Natural killer cell (primary cell): ENCODE measurements around the gene CTTNBP2NL. TPM values are rescaled to one million over a fixed set of nuclear protein-coding genes. Genes with fewer than 3 reads are reported as not detected.

Experiments used
- ATAC-seq, 3 donors: fragments of 150-1000 bp in 2 of 3; fragments of 200-7000 bp in 1 of 3; cut with Tn5 transposase; 1 replicate in 1 of 3; 2 replicates in 2 of 3; pipeline ENCODE4 v1.10.0; 2021; ENCODE audit warnings: mild to moderate bottlenecking in 2 of 3, moderate library complexity in 2 of 3
- DNase-seq, 2 donors: peaks; one replicate each; pipeline versions ENCODE4 v3.0.0 to v3.0.0-alpha.2; 2013 to 2021; ENCODE audit warnings: mixed read lengths in 1 of 2
- H3K27ac ChIP-seq: one replicate; pipeline ENCODE4 v1.5.1; 2013; ENCODE audit warnings: mild to moderate bottlenecking, low read length
- H3K27me3 ChIP-seq: one replicate; pipeline ENCODE4 v1.6.1; 2013; ENCODE audit warnings: low read length; ENCODE audit not compliant: control insufficient read depth, insufficient read depth
- H3K36me3 ChIP-seq: one replicate; pipeline ENCODE4 v1.6.1; 2013; ENCODE audit warnings: low read length; ENCODE audit not compliant: control insufficient read depth, insufficient read depth
- H3K4me1 ChIP-seq: one replicate; pipeline ENCODE4 v1.6.1; 2013; ENCODE audit warnings: low read length; ENCODE audit not compliant: control insufficient read depth, insufficient read depth
- H3K4me3 ChIP-seq: one replicate; pipeline ENCODE4 v1.5.1; 2013; ENCODE audit warnings: low read length
- H3K9me3 ChIP-seq: one replicate; pipeline ENCODE4 v1.6.1; 2013; ENCODE audit warnings: low read length; ENCODE audit not compliant: control insufficient read depth, insufficient read depth
- H3K27ac Mint-ChIP-seq, 2 donors: one replicate each; pipeline ENCODE4 v1.8.0; 2022; ENCODE audit warnings: mild to moderate bottlenecking in 2 of 2, mixed read lengths in 2 of 2, moderate library complexity in 1 of 2
- H3K27me3 Mint-ChIP-seq, 2 donors: one replicate each; pipeline ENCODE4 v1.8.0; 2022; ENCODE audit warnings: low read depth in 2 of 2, mixed read lengths in 2 of 2
- H3K36me3 Mint-ChIP-seq: one replicate; pipeline ENCODE4 v1.8.0; 2022; ENCODE audit warnings: mixed read lengths
- H3K4me1 Mint-ChIP-seq, 2 donors: one replicate each; pipeline ENCODE4 v1.8.0; 2022; ENCODE audit warnings: mixed read lengths in 2 of 2
- H3K4me3 Mint-ChIP-seq: one replicate; pipeline ENCODE4 v1.8.0; 2022; ENCODE audit warnings: mild to moderate bottlenecking, moderate library complexity, mixed read lengths
- H3K9me3 Mint-ChIP-seq, 2 donors: one replicate each; pipeline ENCODE4 v1.8.0; 2022; ENCODE audit warnings: mixed read lengths in 2 of 2
- WGBS: methylation state at CpG from one replicate; pipeline ENCODE4 v1.1.7; 2013; ENCODE audit warnings: missing lambda C conversion rate; ENCODE audit not compliant: insufficient coverage; 5-methylcytosine and 5-hydroxymethylcytosine counted together
- intact Hi-C: fragments of 100-400 bp; cut with micrococcal nuclease; formaldehyde crosslinking; loops from one replicate; pipeline ENCODE4 v1.14.2; 2022
- total RNA-seq, 4 donors: library from RNA; stranded (reverse); fragments of 120-200 nt in 1 of 4; gene quantifications; one replicate each; pipeline versions ENCODE4 v1.2.3 to v1.2.4, GENCODE V29; 2013 to 2022
- TF ChIP-seq, protein P1 (sequence below): fragments of 200-600 bp; IDR thresholded peaks from one replicate; pipeline ENCODE4 v1.8.0; 2022; ENCODE audit warnings: antibody characterized with exemption

Gene CTTNBP2NL
- total RNA-seq, 3 donors from 2014 or later (not counting 1 experiment from before 2014, with no cell fraction given), result 0.07 to 0.94 (median 0.15) TPM

DNA sequence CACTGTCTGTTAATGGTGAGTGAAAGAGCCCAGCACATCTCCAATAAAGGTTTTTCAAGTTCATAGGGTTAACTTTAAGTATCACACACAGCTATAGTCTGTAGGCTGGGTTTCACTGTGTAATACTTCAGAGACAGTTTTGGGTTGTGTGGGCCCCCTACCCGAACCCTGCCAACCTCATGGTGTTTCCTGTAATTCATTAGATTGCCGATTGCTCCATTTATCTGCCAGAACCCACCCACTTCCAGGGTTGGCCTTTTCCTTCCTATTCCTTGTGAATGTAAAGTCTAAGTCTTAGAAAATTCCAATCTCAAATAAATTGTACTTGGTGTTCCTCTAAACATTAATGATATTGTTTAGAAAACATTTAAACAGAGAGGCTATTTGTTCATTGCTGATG is 43.6 kb downstream of the CTTNBP2NL start:
- intact Hi-C loops, result no loop called here

DNA sequence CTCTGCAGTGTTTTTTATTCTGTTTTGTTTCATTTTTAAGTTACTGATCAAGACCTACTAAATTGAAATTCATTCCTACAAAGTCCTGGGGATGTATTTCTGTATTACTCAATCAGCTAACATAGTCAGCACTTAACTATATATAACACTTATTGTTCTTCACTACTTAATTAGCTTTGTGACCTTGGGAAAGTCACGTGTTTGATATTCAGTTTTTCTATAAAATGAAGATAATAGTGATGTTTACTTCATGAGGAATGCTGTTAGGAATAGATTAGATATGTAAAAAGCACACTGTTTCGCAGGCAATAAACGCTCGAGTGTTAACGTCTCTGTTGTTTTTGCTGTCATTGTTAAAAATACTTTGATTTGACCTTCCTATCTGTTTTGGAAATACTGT is 44.6 kb downstream of the CTTNBP2NL start:
- intact Hi-C loops, result no loop called here
- H3K9me3 Mint-ChIP-seq, result no peaks in the 10 kb centered on the region
- Histone ChIP-seq H3K27me3 (no peaks in the 10 kb centered on the region), H3K36me3 (no peaks in the 10 kb centered on the region), H3K27ac (no peak overlapping the region), H3K9me3 (no peaks in the 10 kb centered on the region), H3K4me1 (no peaks in the 10 kb centered on the region), H3K4me3 (no peak overlapping the region)
- ATAC-seq (no peak), DNase-seq (no peak)
- WGBS, result 97% methylated on average over 5 of the region's 5 CpGs
- H3K27me3 Mint-ChIP-seq, result peaks cover 10 to 20% of the 10 kb centered on the region in 2 donors
- H3K27ac Mint-ChIP-seq, result no peak overlapping the region
- no peaks in the 10 kb centered on the region for H3K4me1 Mint-ChIP-seq
- TF ChIP-seq, protein P1, sequence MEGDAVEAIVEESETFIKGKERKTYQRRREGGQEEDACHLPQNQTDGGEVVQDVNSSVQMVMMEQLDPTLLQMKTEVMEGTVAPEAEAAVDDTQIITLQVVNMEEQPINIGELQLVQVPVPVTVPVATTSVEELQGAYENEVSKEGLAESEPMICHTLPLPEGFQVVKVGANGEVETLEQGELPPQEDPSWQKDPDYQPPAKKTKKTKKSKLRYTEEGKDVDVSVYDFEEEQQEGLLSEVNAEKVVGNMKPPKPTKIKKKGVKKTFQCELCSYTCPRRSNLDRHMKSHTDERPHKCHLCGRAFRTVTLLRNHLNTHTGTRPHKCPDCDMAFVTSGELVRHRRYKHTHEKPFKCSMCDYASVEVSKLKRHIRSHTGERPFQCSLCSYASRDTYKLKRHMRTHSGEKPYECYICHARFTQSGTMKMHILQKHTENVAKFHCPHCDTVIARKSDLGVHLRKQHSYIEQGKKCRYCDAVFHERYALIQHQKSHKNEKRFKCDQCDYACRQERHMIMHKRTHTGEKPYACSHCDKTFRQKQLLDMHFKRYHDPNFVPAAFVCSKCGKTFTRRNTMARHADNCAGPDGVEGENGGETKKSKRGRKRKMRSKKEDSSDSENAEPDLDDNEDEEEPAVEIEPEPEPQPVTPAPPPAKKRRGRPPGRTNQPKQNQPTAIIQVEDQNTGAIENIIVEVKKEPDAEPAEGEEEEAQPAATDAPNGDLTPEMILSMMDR, result no peak
- no peak overlapping the region for H3K4me3 Mint-ChIP-seq
- H3K36me3 Mint-ChIP-seq, result no peaks in the 10 kb centered on the region

More for the DNA sequence above, 43.6 kb downstream of the CTTNBP2NL start:
- Histone ChIP-seq H3K9me3 (no peaks in the 10 kb centered on the region), H3K4me1 (no peaks in the 10 kb centered on the region), H3K4me3 (no peak overlapping the region), H3K27me3 (no peaks in the 10 kb centered on the region), H3K27ac (no peak overlapping the region), H3K36me3 (no peaks in the 10 kb centered on the region)
- H3K4me1 Mint-ChIP-seq, result no peaks in the 10 kb centered on the region
- no peaks in the 10 kb centered on the region for H3K9me3 Mint-ChIP-seq
- no peak for DNase-seq
- H3K27me3 Mint-ChIP-seq, result peaks cover 10 to 21% of the 10 kb centered on the region in 2 donors
- WGBS, result 31% methylated on average over 2 of the region's 2 CpGs
- no peak for ATAC-seq
- H3K36me3 Mint-ChIP-seq, result no peaks in the 10 kb centered on the region
- TF ChIP-seq, protein P1, result no peak
- H3K27ac Mint-ChIP-seq, result no peak overlapping the region
- H3K4me3 Mint-ChIP-seq, result no peak overlapping the region

DNA sequence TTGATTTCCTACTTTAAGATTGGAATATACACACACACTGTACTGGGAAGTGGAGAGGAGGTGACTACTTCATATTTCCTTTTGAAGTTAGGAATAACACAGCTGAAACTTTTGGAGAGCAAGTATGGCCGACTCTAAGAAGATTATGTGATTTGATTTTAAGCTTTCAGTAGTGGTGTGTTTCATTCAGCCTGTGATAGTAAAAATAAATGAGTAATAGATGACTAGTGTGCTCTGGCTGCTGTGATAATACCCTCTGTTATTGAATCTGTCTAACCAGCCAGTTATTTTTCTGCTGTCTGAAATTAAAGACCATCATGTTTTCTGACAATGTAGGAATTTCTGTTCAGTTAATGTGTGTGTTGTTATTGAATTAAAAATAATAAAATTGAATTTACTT is 48.3 kb downstream of the CTTNBP2NL start:
- Histone ChIP-seq H3K27ac (no peak overlapping the region), H3K36me3 (no peaks in the 10 kb centered on the region), H3K4me1 (no peaks in the 10 kb centered on the region), H3K27me3 (no peaks in the 10 kb centered on the region), H3K4me3 (no peak overlapping the region), H3K9me3 (no peaks in the 10 kb centered on the region)
- Mint-ChIP-seq H3K27me3 (peaks cover 0 to 4% of the 10 kb centered on the region in 2 donors), H3K4me1 (no peaks in the 10 kb centered on the region), H3K9me3 (no peaks in the 10 kb centered on the region), H3K27ac (no peak overlapping the region), H3K4me3 (no peak overlapping the region), H3K36me3 (no peaks in the 10 kb centered on the region)
- intact Hi-C loops, result no loop called here
- TF ChIP-seq, protein P1, result no peak
- ATAC-seq (no peak), DNase-seq (no peak)
- WGBS, result 95% methylated on average over 1 of the region's 1 CpG

DNA sequence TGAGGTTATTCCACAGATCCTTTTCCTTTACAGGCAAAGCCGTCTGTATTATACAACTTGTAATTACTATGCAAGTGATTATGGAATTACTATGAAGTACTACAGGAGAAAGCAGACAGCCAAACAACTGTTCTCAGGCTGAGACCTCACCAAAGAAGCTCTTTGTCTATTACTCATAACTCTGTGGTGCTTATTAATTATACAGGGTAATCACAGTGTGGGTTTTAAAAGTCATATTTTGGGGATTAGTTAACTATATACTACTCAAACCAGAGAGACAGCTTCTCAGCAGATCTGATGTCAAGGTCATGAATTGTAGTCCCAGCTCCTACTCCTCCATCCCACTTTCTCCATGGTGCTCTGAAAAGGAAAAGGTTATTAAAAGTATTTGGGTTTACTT is 49.6 kb downstream of the CTTNBP2NL start:
- Histone ChIP-seq H3K27ac (no peak overlapping the region), H3K4me3 (no peak overlapping the region), H3K27me3 (no peaks in the 10 kb centered on the region), H3K36me3 (no peaks in the 10 kb centered on the region), H3K4me1 (no peaks in the 10 kb centered on the region), H3K9me3 (no peaks in the 10 kb centered on the region)
- Mint-ChIP-seq H3K36me3 (no peaks in the 10 kb centered on the region), H3K27ac (no peak overlapping the region), H3K27me3 (peaks cover 0 to 3% of the 10 kb centered on the region in 2 donors), H3K4me1 (no peaks in the 10 kb centered on the region), H3K4me3 (no peak overlapping the region), H3K9me3 (no peaks in the 10 kb centered on the region)
- DNase-seq, result no peak
- no peak for ATAC-seq
- TF ChIP-seq, protein P1, result no peak
- intact Hi-C loops, result no loop called here
- no CpG with 5 or more reads among the region's 1 CpG for WGBS
